ENCODE measurements around the gene RNF227. TPM values are rescaled to one million over a fixed set of nuclear protein-coding genes. Genes with fewer than 3 reads are reported as not detected.

RNF227 gene
- total and polyA plus RNA-seq, 2 of the 8 experiments (the other 6 are each of a cell fraction or from before 2014, with no cell fraction given) = 0.63 to 1.7 TPM

- no peak for TF ChIP-seq CHD7 (IDR thresholded peaks at IDR 0.05; ENCODE audit: insufficient replicate concordance, low read length)
- no peak for TF ChIP-seq BRCA1 (IDR thresholded peaks at IDR 0.05; ENCODE audit: low read depth, low read length)
- no peak for TF ChIP-seq JUN (IDR thresholded peaks at IDR 0.05; ENCODE audit: low read depth, low read length)
- TF ChIP-seq CEBPB (IDR thresholded peaks at IDR 0.05; ENCODE audit: low read depth, low read length) = no peak
- TF ChIP-seq EZH2 (IDR thresholded peaks at IDR 0.05; ENCODE audit: low read depth, low read length, severe bottlenecking) = no peak
- no peak for TF ChIP-seq CTCF (IDR thresholded peaks at IDR 0.05; ENCODE audit: control extremely low read depth in 1 of 3, insufficient read depth in 1 of 3, low read depth in 1 of 3, low read length in 3 of 3)
- no peak for TF ChIP-seq CBX5 (IDR thresholded peaks at IDR 0.05; ENCODE audit: low read depth, low read length)
- no peak for TF ChIP-seq CBX8 (IDR thresholded peaks at IDR 0.05; ENCODE audit: borderline replicate concordance, low read depth, low read length)
- no peak for TF ChIP-seq SUZ12 (IDR thresholded peaks at IDR 0.05; ENCODE audit: low read length)
Observed at GRCh38 chr17:7945651-7946050, 29.6 kb upstream of the RNF227 start (continued).

All from H1 (cell line).